Gastroesophageal sphincter (tissue), 4 donors: ENCODE measurements around the gene PKHD1. TPM values are rescaled to one million over a fixed set of nuclear protein-coding genes. Genes with fewer than 3 reads are reported as not detected.

Experiments
- ATAC-seq: fragments of 150-250 bp; one replicate; pipeline ENCODE4 v1.9.1; 2016; ENCODE audit warnings: mild to moderate bottlenecking, moderate library complexity
- H3K27ac ChIP-seq, 4 donors: fragments of 200-600 bp; sonication (generic) in 3 of 4; 1 replicate in 3 of 4; 2 replicates in 1 of 4; pipeline ENCODE4 v1.5.1; 2016 to 2019
- H3K27me3 ChIP-seq: fragments of 200-600 bp; sonication (generic); one replicate; pipeline ENCODE4 v1.5.1; 2019
- H3K36me3 ChIP-seq, 2 donors: fragments of 200-600 bp; sonication (generic); one replicate each; pipeline ENCODE4 v1.5.1; 2019; ENCODE audit warnings: control low read depth in 1 of 2
- H3K4me1 ChIP-seq, 3 donors: fragments of 200-600 bp; sonication (generic); 1 replicate in 2 of 3; 2 replicates in 1 of 3; pipeline ENCODE4 v1.5.1; 2016 to 2019; ENCODE audit warnings: control low read depth in 2 of 3
- H3K4me3 ChIP-seq, 2 donors: fragments of 200-600 bp; sonication (generic); one replicate each; pipeline ENCODE4 v1.5.1; 2019; ENCODE audit warnings: mild to moderate bottlenecking in 1 of 2, moderate library complexity in 1 of 2
- H3K9me3 ChIP-seq, 3 donors: fragments of 200-600 bp; sonication (generic); one replicate each; pipeline ENCODE4 v1.5.1; 2017 to 2019; ENCODE audit warnings: control low read depth in 2 of 3
- EP300 ChIP-seq: sonication (generic); formaldehyde crosslinking; IDR thresholded peaks from one replicate; pipeline ENCODE4 v1.6.1; 2017; ENCODE audit warnings: antibody characterized with exemption, mild to moderate bottlenecking
- POLR2A ChIP-seq, 2 donors: fragments of 450-650 bp; IDR thresholded peaks; one replicate each; pipeline ENCODE4 v1.6.1; 2017; ENCODE audit warnings: antibody characterized with exemption in 2 of 2, mild to moderate bottlenecking in 2 of 2, moderate library complexity in 1 of 2
- POLR2AphosphoS5 ChIP-seq: sonication (generic); formaldehyde crosslinking; IDR thresholded peaks from one replicate; pipeline ENCODE4 v1.6.1; 2017; ENCODE audit warnings: antibody characterized with exemption
- WGBS, 2 donors: methylation state at CpG; one replicate each; pipeline ENCODE4 v1.1.5; 2018; ENCODE audit warnings: low coverage in 1 of 2; 5-methylcytosine and 5-hydroxymethylcytosine counted together
- total RNA-seq, 4 donors: library from RNA; depleted of rRNA; stranded (reverse); fragments of >200 nt; gene quantifications; one replicate each; pipeline ENCODE4 v1.1.0, GENCODE V29; 2016
- TF ChIP-seq, protein P1 (sequence below), 4 experiments: fragments of 200-600 bp in 2 of 4; fragments of 450-650 bp in 2 of 4; sonication (generic) in 1 of 4; IDR thresholded peaks; one replicate each; pipeline ENCODE4 v1.5.1; 2017 to 2019; ENCODE audit warnings: antibody characterized with exemption in 4 of 4, mild to moderate bottlenecking in 2 of 4, moderate library complexity in 2 of 4

Gene PKHD1
- total RNA-seq, 4 donors from 2014 or later: under 0.01 TPM; not detected in 3

GRCh38 chr6:51600514-51600913 is 486.9 kb downstream of the PKHD1 start:
- no peak overlapping the region for H3K27ac ChIP-seq
- TF ChIP-seq, protein P1, sequence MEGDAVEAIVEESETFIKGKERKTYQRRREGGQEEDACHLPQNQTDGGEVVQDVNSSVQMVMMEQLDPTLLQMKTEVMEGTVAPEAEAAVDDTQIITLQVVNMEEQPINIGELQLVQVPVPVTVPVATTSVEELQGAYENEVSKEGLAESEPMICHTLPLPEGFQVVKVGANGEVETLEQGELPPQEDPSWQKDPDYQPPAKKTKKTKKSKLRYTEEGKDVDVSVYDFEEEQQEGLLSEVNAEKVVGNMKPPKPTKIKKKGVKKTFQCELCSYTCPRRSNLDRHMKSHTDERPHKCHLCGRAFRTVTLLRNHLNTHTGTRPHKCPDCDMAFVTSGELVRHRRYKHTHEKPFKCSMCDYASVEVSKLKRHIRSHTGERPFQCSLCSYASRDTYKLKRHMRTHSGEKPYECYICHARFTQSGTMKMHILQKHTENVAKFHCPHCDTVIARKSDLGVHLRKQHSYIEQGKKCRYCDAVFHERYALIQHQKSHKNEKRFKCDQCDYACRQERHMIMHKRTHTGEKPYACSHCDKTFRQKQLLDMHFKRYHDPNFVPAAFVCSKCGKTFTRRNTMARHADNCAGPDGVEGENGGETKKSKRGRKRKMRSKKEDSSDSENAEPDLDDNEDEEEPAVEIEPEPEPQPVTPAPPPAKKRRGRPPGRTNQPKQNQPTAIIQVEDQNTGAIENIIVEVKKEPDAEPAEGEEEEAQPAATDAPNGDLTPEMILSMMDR (IDR thresholded peaks at IDR 0.05): no peak
- TF ChIP-seq EP300: no peak
- TF ChIP-seq POLR2A (IDR thresholded peaks at IDR 0.05): no peak
- TF ChIP-seq POLR2AphosphoS5: no peak
- H3K9me3 ChIP-seq: peaks cover 0 to 3% (median 0%) of the 10 kb centered on the region in 3 donors
- 90 to 100% methylated on average over 2 of the region's 2 CpGs for WGBS, 2 donors
- no peak for ATAC-seq
- no peaks in the 10 kb centered on the region for H3K36me3 ChIP-seq
- H3K4me1 ChIP-seq: no peaks in the 10 kb centered on the region
- H3K27me3 ChIP-seq: no peaks in the 10 kb centered on the region
- H3K4me3 ChIP-seq: no peak overlapping the region

GRCh38 chr6:51598171-51598570 is 489.2 kb downstream of the PKHD1 start:
- no peak overlapping the region for H3K27ac ChIP-seq
- no peaks in the 10 kb centered on the region for H3K4me1 ChIP-seq
- no peak for ATAC-seq
- TF ChIP-seq EP300 (no peak), POLR2A (IDR thresholded peaks at IDR 0.05) (no peak), POLR2AphosphoS5 (no peak)
- TF ChIP-seq, protein P1 (IDR thresholded peaks at IDR 0.05): no peak
- no CpG with 5 or more reads among the region's 18 CpGs for WGBS, 2 donors
- no peak overlapping the region for H3K4me3 ChIP-seq
- H3K36me3 ChIP-seq: no peaks in the 10 kb centered on the region
- peaks cover 0 to 7% (median 0%) of the 10 kb centered on the region in 3 donors for H3K9me3 ChIP-seq
- H3K27me3 ChIP-seq: no peaks in the 10 kb centered on the region

GRCh38 chr6:51594981-51595380 is 492.4 kb downstream of the PKHD1 start:
- TF ChIP-seq, protein P1 (IDR thresholded peaks at IDR 0.05): no peak
- TF ChIP-seq POLR2AphosphoS5: no peak
- no peak for TF ChIP-seq POLR2A (IDR thresholded peaks at IDR 0.05)
- no peak for TF ChIP-seq EP300
- no peaks in the 10 kb centered on the region for H3K4me1 ChIP-seq
- peaks cover 0 to 7% (median 0%) of the 10 kb centered on the region in 3 donors for H3K9me3 ChIP-seq
- H3K4me3 ChIP-seq: no peak overlapping the region
- ATAC-seq: no peak
- no peak overlapping the region for H3K27ac ChIP-seq
- WGBS, 2 donors: 71 to 86% methylated on average over 1 of the region's 1 CpG
- no peaks in the 10 kb centered on the region for H3K36me3 ChIP-seq
- H3K27me3 ChIP-seq: no peaks in the 10 kb centered on the region

DNA sequence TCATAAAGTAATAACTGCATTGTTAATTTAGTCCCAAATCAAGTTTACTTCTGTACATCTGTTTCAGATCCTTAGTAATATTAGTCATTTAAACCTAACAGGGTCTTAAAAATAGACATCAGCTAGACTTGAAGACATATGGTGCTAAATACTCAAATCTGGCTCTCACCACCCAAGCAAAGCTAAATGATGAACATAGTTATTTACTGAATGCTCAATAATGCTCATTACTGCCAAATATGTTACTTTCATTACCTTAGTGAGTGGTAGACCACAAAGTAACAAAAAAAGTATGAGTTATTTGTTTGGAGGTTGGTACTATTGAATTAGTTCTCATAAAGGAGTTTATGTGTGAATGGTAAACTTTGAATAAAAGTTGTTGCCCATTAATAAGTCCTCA is 502.1 kb downstream of the PKHD1 start:
- TF ChIP-seq, protein P1 (IDR thresholded peaks at IDR 0.05): no peak
- TF ChIP-seq POLR2A (IDR thresholded peaks at IDR 0.05) (no peak), POLR2AphosphoS5 (no peak), EP300 (no peak)

GRCh38 chr6:51584163-51584562 is 503.2 kb downstream of the PKHD1 start:
- no peaks in the 10 kb centered on the region for H3K36me3 ChIP-seq
- no peak overlapping the region for H3K4me3 ChIP-seq
- no peak for ATAC-seq
- TF ChIP-seq, protein P1 (IDR thresholded peaks at IDR 0.05): no peak
- TF ChIP-seq POLR2AphosphoS5 (no peak), POLR2A (IDR thresholded peaks at IDR 0.05) (no peak), EP300 (no peak)
- H3K27me3 ChIP-seq: no peaks in the 10 kb centered on the region
- WGBS, 2 donors: 88 to 90% methylated on average over 3 of the region's 3 CpGs
- no peaks in the 10 kb centered on the region for H3K9me3 ChIP-seq
- no peak overlapping the region for H3K27ac ChIP-seq
- H3K4me1 ChIP-seq: no peaks in the 10 kb centered on the region

More for the DNA sequence above, 502.1 kb downstream of the PKHD1 start:
- no peak for ATAC-seq
- H3K4me3 ChIP-seq: no peak overlapping the region
- H3K27ac ChIP-seq: no peak overlapping the region
- H3K27me3 ChIP-seq: no peaks in the 10 kb centered on the region
- no peaks in the 10 kb centered on the region for H3K4me1 ChIP-seq
- no peaks in the 10 kb centered on the region for H3K9me3 ChIP-seq
- no peaks in the 10 kb centered on the region for H3K36me3 ChIP-seq
